ENCODE results near the gene AFF4. TPM values are rescaled to one million over a fixed set of nuclear protein-coding genes. Genes with fewer than 3 reads are reported as not detected.
"Not testable (repeated sequence)": the region's sequence is repeated elsewhere in the genome, so short reads cannot be mapped to it uniquely, and the experiment has no call there.

AFF4 gene, protein sequence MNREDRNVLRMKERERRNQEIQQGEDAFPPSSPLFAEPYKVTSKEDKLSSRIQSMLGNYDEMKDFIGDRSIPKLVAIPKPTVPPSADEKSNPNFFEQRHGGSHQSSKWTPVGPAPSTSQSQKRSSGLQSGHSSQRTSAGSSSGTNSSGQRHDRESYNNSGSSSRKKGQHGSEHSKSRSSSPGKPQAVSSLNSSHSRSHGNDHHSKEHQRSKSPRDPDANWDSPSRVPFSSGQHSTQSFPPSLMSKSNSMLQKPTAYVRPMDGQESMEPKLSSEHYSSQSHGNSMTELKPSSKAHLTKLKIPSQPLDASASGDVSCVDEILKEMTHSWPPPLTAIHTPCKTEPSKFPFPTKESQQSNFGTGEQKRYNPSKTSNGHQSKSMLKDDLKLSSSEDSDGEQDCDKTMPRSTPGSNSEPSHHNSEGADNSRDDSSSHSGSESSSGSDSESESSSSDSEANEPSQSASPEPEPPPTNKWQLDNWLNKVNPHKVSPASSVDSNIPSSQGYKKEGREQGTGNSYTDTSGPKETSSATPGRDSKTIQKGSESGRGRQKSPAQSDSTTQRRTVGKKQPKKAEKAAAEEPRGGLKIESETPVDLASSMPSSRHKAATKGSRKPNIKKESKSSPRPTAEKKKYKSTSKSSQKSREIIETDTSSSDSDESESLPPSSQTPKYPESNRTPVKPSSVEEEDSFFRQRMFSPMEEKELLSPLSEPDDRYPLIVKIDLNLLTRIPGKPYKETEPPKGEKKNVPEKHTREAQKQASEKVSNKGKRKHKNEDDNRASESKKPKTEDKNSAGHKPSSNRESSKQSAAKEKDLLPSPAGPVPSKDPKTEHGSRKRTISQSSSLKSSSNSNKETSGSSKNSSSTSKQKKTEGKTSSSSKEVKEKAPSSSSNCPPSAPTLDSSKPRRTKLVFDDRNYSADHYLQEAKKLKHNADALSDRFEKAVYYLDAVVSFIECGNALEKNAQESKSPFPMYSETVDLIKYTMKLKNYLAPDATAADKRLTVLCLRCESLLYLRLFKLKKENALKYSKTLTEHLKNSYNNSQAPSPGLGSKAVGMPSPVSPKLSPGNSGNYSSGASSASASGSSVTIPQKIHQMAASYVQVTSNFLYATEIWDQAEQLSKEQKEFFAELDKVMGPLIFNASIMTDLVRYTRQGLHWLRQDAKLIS
- total RNA-seq = 10 to 100 TPM; 33.3 to 72.3 TPM

GRCh38 chr5:132963171-132964104 lies at the start of gene AFF4:
Gene AFF4 (minus strand): TSS chr5:132963634. CDS start chr5:132937189, 26,445 bp downstream.
- Mint-ChIP-seq H3K27ac (peak within 1 kb of the TSS; percentile 99), H3K4me3 (peak within 1 kb of the TSS; percentile 95), H3K27me3 (no peaks in the 10 kb centered on the region), H3K9me3 (no peaks in the 10 kb centered on the region), H3K4me1 (no peaks in the 10 kb centered on the region), H3K36me3 (ENCODE audit: low read depth) (peaks cover 38% of the 10 kb centered on the region)
- ATAC-seq (replicated peaks) = peak; percentile 96

- H3K4me1 Mint-ChIP-seq, H3K27ac Mint-ChIP-seq: not testable (repeated sequence)
Measured at GRCh38 chr5:133008455-133008854, 45.0 kb upstream of the AFF4 start.

DNA sequence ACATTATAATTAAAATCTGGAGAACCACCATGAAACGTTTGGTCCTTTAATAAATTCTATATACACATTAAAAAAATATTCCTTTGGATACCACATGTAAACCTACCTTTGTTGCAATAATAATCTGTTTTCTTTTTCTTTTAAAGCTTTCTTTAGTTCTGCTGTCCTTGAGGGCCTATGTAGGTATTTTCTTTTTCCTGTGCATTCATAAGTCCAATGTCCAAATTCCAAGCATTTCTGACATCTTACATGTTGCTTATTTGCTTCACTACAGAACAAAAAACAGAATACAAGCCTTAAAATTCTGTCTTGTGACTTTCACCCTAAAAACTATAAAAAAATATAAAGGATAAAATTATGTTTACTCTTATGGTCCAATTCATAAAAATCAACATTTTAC lies 43.2 kb upstream of the AFF4 start:
- peaks cover 57% of the 10 kb centered on the region for H3K36me3 Mint-ChIP-seq (ENCODE audit: low read depth)
- ATAC-seq (replicated peaks) = no peak
- H3K27ac Mint-ChIP-seq = no peak overlapping the region
- H3K4me3 Mint-ChIP-seq = no peak overlapping the region
- H3K27me3 Mint-ChIP-seq = no peaks in the 10 kb centered on the region
- H3K4me1 Mint-ChIP-seq = no peaks in the 10 kb centered on the region
- no peaks in the 10 kb centered on the region for H3K9me3 Mint-ChIP-seq

More at GRCh38 chr5:133008455-133008854, 45.0 kb upstream of the AFF4 start:
- H3K4me3 Mint-ChIP-seq; H3K27me3 Mint-ChIP-seq; ATAC-seq (replicated peaks); H3K9me3 Mint-ChIP-seq: not testable (repeated sequence)
- H3K36me3 Mint-ChIP-seq (ENCODE audit: low read depth) = peaks cover 47% of the 10 kb centered on the region

DNA sequence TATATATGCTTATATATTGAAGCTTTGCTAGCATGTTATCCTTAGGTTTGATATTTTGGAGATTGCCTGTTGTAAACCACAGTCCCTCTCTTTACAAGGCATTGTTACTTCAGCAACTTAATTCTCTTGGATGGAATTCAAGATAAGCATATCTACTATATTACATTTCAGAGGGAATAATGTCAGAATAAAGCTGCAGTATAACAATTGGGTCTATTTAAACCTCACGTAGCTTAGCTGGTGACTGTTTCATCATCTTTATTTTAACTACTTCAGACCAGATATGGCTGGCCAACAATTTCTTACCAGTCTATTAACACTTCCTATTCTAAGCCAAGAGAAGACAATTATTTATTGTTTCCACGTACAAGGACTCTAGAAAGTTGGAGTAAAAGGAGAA lies 35.8 kb upstream of the AFF4 start:
- ATAC-seq (replicated peaks) = no peak
- Mint-ChIP-seq H3K27ac (no peak overlapping the region), H3K27me3 (no peaks in the 10 kb centered on the region), H3K4me3 (no peak overlapping the region), H3K36me3 (ENCODE audit: low read depth) (peaks cover 41% of the 10 kb centered on the region), H3K4me1 (no peaks in the 10 kb centered on the region), H3K9me3 (no peaks in the 10 kb centered on the region)

- Mint-ChIP-seq H3K36me3 (ENCODE audit: low read depth) (peaks cover 38% of the 10 kb centered on the region), H3K4me3 (no peak overlapping the region), H3K27me3 (no peaks in the 10 kb centered on the region), H3K9me3 (no peaks in the 10 kb centered on the region), H3K27ac (no peak overlapping the region), H3K4me1 (no peaks in the 10 kb centered on the region)
- no peak for ATAC-seq (replicated peaks)
Measured at GRCh38 chr5:132998556-132998955, 35.1 kb upstream of the AFF4 start.

DNA sequence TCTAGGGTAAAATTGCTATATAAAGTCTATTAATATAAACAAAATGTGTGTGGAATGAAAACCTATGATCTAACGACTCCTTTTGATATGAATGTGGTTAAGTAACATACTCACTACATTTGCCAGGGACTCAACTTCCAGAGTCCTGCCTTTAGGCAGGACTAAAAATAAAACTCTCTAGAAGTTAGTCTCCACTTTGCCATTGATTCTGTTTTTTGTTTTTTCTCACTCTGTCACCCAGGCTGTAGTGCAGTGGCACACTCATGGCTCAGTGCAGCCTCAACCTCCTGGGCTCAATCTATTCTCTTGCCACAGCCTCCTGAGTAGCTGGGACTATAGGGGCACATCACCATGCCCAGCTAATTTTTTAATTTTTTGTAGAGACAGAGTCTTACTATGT lies 32.9 kb upstream of the AFF4 start:
- peaks cover 26% of the 10 kb centered on the region for H3K36me3 Mint-ChIP-seq (ENCODE audit: low read depth)
- ATAC-seq (replicated peaks) = no peak
- no peak overlapping the region for H3K4me3 Mint-ChIP-seq
- no peaks in the 10 kb centered on the region for H3K9me3 Mint-ChIP-seq
- no peak overlapping the region for H3K27ac Mint-ChIP-seq
- no peaks in the 10 kb centered on the region for H3K27me3 Mint-ChIP-seq
- H3K4me1 Mint-ChIP-seq = no peaks in the 10 kb centered on the region

- Mint-ChIP-seq H3K36me3 (ENCODE audit: low read depth) (no peaks in the 10 kb centered on the region), H3K27ac (no peak overlapping the region), H3K4me1 (no peaks in the 10 kb centered on the region), H3K27me3 (no peaks in the 10 kb centered on the region), H3K4me3 (no peak overlapping the region), H3K9me3 (no peaks in the 10 kb centered on the region)
- ATAC-seq (replicated peaks) = no peak
Measured at GRCh38 chr5:132987531-132988408, 24.3 kb upstream of the AFF4 start.

GRCh38 chr5:132982971-132983370 lies 19.5 kb upstream of the AFF4 start:
- H3K4me3 Mint-ChIP-seq; H3K36me3 Mint-ChIP-seq (ENCODE audit: low read depth); H3K9me3 Mint-ChIP-seq; H3K27ac Mint-ChIP-seq; H3K4me1 Mint-ChIP-seq; ATAC-seq (replicated peaks); H3K27me3 Mint-ChIP-seq: not testable (repeated sequence)

DNA sequence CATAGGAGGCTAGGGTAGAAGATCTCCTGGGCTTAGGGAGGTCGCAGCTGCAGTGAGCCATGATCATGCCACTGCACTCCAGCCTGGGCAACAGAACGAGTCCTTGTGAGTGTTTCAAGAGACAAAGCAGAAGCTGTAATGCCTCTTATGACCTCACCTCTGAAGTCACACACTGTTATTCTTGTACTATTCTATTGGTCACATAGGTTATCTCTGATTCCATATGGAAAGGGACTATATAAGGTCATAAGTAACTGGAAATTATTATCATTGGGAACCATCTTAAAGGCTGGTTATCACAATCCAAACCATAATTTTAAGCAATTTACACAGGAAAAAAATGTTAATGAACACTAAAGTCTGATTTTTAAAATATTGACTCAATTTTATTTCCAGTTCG lies 17.9 kb upstream of the AFF4 start:
- Mint-ChIP-seq H3K9me3 (no peaks in the 10 kb centered on the region), H3K4me1 (no peaks in the 10 kb centered on the region), H3K36me3 (ENCODE audit: low read depth) (no peaks in the 10 kb centered on the region), H3K27me3 (no peaks in the 10 kb centered on the region), H3K4me3 (no peak overlapping the region), H3K27ac (no peak overlapping the region)
- ATAC-seq (replicated peaks) = no peak

DNA sequence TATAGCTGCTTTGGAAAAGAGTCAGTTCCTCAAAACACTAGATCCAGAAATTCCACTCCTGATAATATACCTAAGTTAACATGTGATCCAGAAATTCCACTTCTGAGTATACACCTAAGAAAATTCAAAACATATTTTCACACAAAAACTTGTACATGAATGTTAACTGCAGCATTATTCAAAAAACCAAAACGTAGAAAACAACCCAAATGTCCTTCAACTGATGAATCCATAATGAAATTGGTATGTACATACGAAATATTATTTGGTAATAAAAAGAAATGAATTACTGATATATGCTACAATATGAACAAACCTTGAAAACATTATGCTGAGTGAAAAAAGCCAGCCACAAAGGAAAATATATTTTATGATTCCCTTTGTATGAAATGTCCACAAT lies 16.5 kb upstream of the AFF4 start:
- no peak overlapping the region for H3K4me3 Mint-ChIP-seq
- no peaks in the 10 kb centered on the region for H3K36me3 Mint-ChIP-seq (ENCODE audit: low read depth)
- ATAC-seq (replicated peaks) = no peak
- H3K9me3 Mint-ChIP-seq = no peaks in the 10 kb centered on the region
- no peak overlapping the region for H3K27ac Mint-ChIP-seq
- H3K27me3 Mint-ChIP-seq = no peaks in the 10 kb centered on the region
- no peaks in the 10 kb centered on the region for H3K4me1 Mint-ChIP-seq

- Mint-ChIP-seq H3K9me3 (no peaks in the 10 kb centered on the region), H3K27me3 (no peaks in the 10 kb centered on the region), H3K36me3 (ENCODE audit: low read depth) (no peaks in the 10 kb centered on the region), H3K4me1 (no peaks in the 10 kb centered on the region), H3K27ac (no peak overlapping the region), H3K4me3 (no peak overlapping the region)
- ATAC-seq (replicated peaks) = no peak
Measured at GRCh38 chr5:132979367-132979940, 16.0 kb upstream of the AFF4 start.

DNA sequence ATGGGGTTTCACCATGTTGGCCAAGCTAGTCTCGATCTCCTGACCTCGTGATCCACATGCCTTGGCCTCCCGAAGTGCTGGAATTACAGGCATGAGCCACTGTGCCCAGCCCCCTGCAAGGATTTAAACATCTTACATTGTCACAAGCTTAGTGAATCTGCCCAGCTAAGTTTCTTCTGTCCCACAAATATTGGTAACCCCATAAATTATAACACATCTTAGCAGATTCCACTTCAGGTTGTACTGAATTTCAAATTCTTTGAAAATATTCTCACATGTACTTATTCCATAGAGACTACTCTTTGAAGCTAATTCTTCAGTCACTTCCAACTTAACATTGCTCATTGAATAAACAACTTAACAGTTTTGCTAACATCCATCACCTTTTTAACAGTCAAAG lies 13.4 kb upstream of the AFF4 start:
- Mint-ChIP-seq H3K27ac (no peak overlapping the region), H3K4me1 (no peaks in the 10 kb centered on the region), H3K9me3 (no peaks in the 10 kb centered on the region)

DNA sequence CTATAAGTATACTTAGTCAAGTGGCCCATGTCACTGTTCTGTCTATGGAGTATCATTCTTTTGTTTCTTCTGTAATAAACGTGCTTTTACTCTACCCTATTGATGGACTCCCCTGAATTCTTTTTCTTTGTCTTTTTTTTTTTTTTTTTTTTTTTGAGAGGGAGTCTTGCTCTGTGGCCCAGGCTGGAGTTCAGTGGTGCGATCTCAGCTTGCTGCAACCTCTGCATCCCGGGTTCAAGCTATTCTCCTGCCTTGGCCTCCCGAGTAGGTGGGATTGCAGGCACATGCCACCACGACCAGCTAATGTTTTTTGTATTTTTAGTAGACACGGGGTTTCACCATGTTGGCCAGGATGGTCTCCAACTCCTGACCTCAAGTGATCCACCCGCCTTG lies 9.0 kb upstream of the AFF4 start:
- not testable (repeated sequence) for H3K4me3 Mint-ChIP-seq; H3K36me3 Mint-ChIP-seq (ENCODE audit: low read depth); H3K9me3 Mint-ChIP-seq; H3K27ac Mint-ChIP-seq; H3K4me1 Mint-ChIP-seq; H3K27me3 Mint-ChIP-seq; ATAC-seq (replicated peaks)

More for the DNA sequence above, 13.4 kb upstream of the AFF4 start:
- Mint-ChIP-seq H3K27me3 (no peaks in the 10 kb centered on the region), H3K36me3 (ENCODE audit: low read depth) (no peaks in the 10 kb centered on the region), H3K4me3 (no peak overlapping the region)
- no peak for ATAC-seq (replicated peaks)

All from activated T-helper 17 cell treated with anti-CD3 and anti-CD28 coated beads, Interleukin-2, amount 50 U/mL, for 72 hours (primary cell).